H9 (cell line): ENCODE data around the gene DIAPH3. TPM values are rescaled to one million over a fixed set of nuclear protein-coding genes. Genes with fewer than 3 reads are reported as not detected.

ENCODE experiments used
- DNase-seq: peaks from one replicate; pipeline ENCODE4 v3.0.0-alpha.2; 2017
- H2AFZ ChIP-seq: one replicate; pipeline ENCODE4 v1.6.1; 2013; ENCODE audit warnings: mild to moderate bottlenecking, low read length, control low read depth, moderate library complexity
- H2AK5ac ChIP-seq: 2 replicates; pipeline ENCODE4 v1.6.1; 2013; ENCODE audit warnings: low read length, control low read depth, mixed read lengths; ENCODE audit not compliant: insufficient read length
- H2BK120ac ChIP-seq: one replicate; pipeline ENCODE4 v1.6.1; 2013; ENCODE audit warnings: low read depth, mild to moderate bottlenecking, low read length, control low read depth, inconsistent platforms; ENCODE audit not compliant: poor library complexity, severe bottlenecking
- H2BK12ac ChIP-seq: 2 replicates; pipeline ENCODE4 v1.6.1; 2013; ENCODE audit warnings: low read length, control low read depth, mixed read lengths, low read depth; ENCODE audit not compliant: insufficient read length
- H2BK15ac ChIP-seq: 2 replicates; pipeline ENCODE4 v1.6.1; 2013; ENCODE audit warnings: low read depth, low read length, control low read depth
- H2BK20ac ChIP-seq: one replicate; pipeline ENCODE4 v1.6.1; 2013; ENCODE audit warnings: low read depth, mild to moderate bottlenecking, low read length, control low read depth, inconsistent platforms; ENCODE audit not compliant: poor library complexity, severe bottlenecking
- H2BK5ac ChIP-seq: 2 replicates; pipeline ENCODE4 v1.6.1; 2013; ENCODE audit warnings: low read length, control low read depth, mixed read lengths; ENCODE audit not compliant: insufficient read length
- H3K14ac ChIP-seq: 2 replicates; pipeline ENCODE4 v1.6.1; 2013; ENCODE audit warnings: low read length, control low read depth; ENCODE audit not compliant: insufficient read depth
- H3K18ac ChIP-seq: 2 replicates; pipeline ENCODE4 v1.6.1; 2013; ENCODE audit warnings: low read depth, mild to moderate bottlenecking, mixed read lengths, low read length, control low read depth; ENCODE audit not compliant: insufficient read length
- H3K23ac ChIP-seq: 2 replicates; pipeline ENCODE4 v1.6.1; 2013; ENCODE audit warnings: low read length, control low read depth, mixed read lengths, low read depth; ENCODE audit not compliant: insufficient read length
- H3K23me2 ChIP-seq: 2 replicates; pipeline ENCODE4 v1.6.1; 2013; ENCODE audit warnings: low read depth, mild to moderate bottlenecking, mixed read lengths, low read length, control low read depth; ENCODE audit not compliant: insufficient read length, poor library complexity, severe bottlenecking
- H3K27ac ChIP-seq: 2 replicates; pipeline ENCODE4 v1.5.1; 2013; ENCODE audit warnings: low read length, control low read depth, mixed read lengths, low read depth; ENCODE audit not compliant: insufficient read length
- H3K27me3 ChIP-seq: 2 replicates; pipeline ENCODE4 v1.6.1; 2013; ENCODE audit warnings: low read length, control low read depth, inconsistent platforms; ENCODE audit not compliant: insufficient read depth
- H3K4ac ChIP-seq: 2 replicates; pipeline ENCODE4 v1.6.1; 2013; ENCODE audit warnings: low read depth, mild to moderate bottlenecking, control low read depth, inconsistent platforms, low read length, moderate library complexity
- H3K4me1 ChIP-seq: 2 replicates; pipeline ENCODE4 v1.6.1; 2013; ENCODE audit warnings: low read length, control low read depth, inconsistent platforms; ENCODE audit not compliant: insufficient read depth
- H3K4me2 ChIP-seq: 2 replicates; pipeline ENCODE4 v1.6.1; 2013; ENCODE audit warnings: low read length, control low read depth, mixed read lengths; ENCODE audit not compliant: insufficient read length, insufficient read depth
- H3K56ac ChIP-seq: 2 replicates; pipeline ENCODE4 v1.6.1; 2013; ENCODE audit warnings: low read depth, mild to moderate bottlenecking, mixed read lengths, low read length, control low read depth; ENCODE audit not compliant: insufficient read length
- H3K79me1 ChIP-seq: 2 replicates; pipeline ENCODE4 v1.6.1; 2013; ENCODE audit warnings: low read depth, mild to moderate bottlenecking, moderate library complexity, low read length, control low read depth, inconsistent platforms; ENCODE audit not compliant: insufficient read depth, poor library complexity, severe bottlenecking
- H3K79me2 ChIP-seq: 2 replicates; pipeline ENCODE4 v1.6.1; 2013; ENCODE audit warnings: low read length, control low read depth, inconsistent platforms; ENCODE audit not compliant: insufficient read depth
- H3K9ac ChIP-seq: 2 replicates; pipeline ENCODE4 v1.6.1; 2013; ENCODE audit warnings: low read length, control low read depth, mixed read lengths; ENCODE audit not compliant: insufficient read length; ENCODE audit errors: extremely low read depth
- H3K9me3 ChIP-seq: one replicate; pipeline ENCODE4 v1.6.1; 2013; ENCODE audit warnings: low read depth, low read length, inconsistent platforms; ENCODE audit not compliant: control insufficient read depth
- H3T11ph ChIP-seq: one replicate; pipeline ENCODE4 v1.6.1; 2013; ENCODE audit warnings: mild to moderate bottlenecking, low read length, control low read depth, inconsistent platforms
- H4K20me1 ChIP-seq: one replicate; pipeline ENCODE4 v1.6.1; 2013; ENCODE audit not compliant: control insufficient read depth, insufficient read length, insufficient read depth
- H4K5ac ChIP-seq: 2 replicates; pipeline ENCODE4 v1.6.1; 2013; ENCODE audit warnings: low read depth, mild to moderate bottlenecking, mixed read lengths, low read length, control low read depth; ENCODE audit not compliant: insufficient read length
- H4K8ac ChIP-seq: replicated peaks from 2 replicates; pipeline ENCODE4 v1.6.1; 2013; ENCODE audit warnings: low read length, control low read depth, mixed read lengths, low read depth; ENCODE audit not compliant: insufficient read length
- H4K91ac ChIP-seq: 2 replicates; pipeline ENCODE4 v1.6.1; 2013; ENCODE audit warnings: low read depth, mild to moderate bottlenecking, moderate library complexity, mixed read lengths, low read length, control low read depth; ENCODE audit not compliant: insufficient read length
- H3K27ac Mint-ChIP-seq, 3 experiments: 2 replicates in 2 of 3; 3 replicates in 1 of 3; pipeline ENCODE4 v1.8.0; 2020 to 2021; ENCODE audit warnings: mixed read lengths in 3 of 3, mild to moderate bottlenecking in 1 of 3, moderate library complexity in 1 of 3
- H3K27me3 Mint-ChIP-seq: 2 replicates; pipeline ENCODE4 v1.8.0; 2021; ENCODE audit warnings: low read depth, mild to moderate bottlenecking, moderate library complexity, mixed read lengths
- H3K36me3 Mint-ChIP-seq, 3 experiments: 2 replicates in 2 of 3; 3 replicates in 1 of 3; pipeline ENCODE4 v1.8.0; 2020 to 2021; ENCODE audit warnings: low read depth in 3 of 3, mixed read lengths in 3 of 3; ENCODE audit not compliant: insufficient read depth in 1 of 3
- H3K4me1 Mint-ChIP-seq, 2 experiments: 2 replicates each; pipeline ENCODE4 v1.8.0; 2020; ENCODE audit warnings: mixed read lengths in 2 of 2
- H3K4me3 Mint-ChIP-seq, 2 experiments: 2 replicates in 1 of 2; 3 replicates in 1 of 2; pipeline ENCODE4 v1.8.0; 2020 to 2021; ENCODE audit warnings: mild to moderate bottlenecking in 2 of 2, mixed read lengths in 2 of 2, moderate library complexity in 1 of 2
- H3K9me3 Mint-ChIP-seq, 2 experiments: 2 replicates in 1 of 2; 3 replicates in 1 of 2; pipeline ENCODE4 v1.8.0; 2020; ENCODE audit warnings: mild to moderate bottlenecking in 2 of 2, mixed read lengths in 2 of 2, moderate library complexity in 1 of 2
- CTCF ChIP-seq: fragments of 200-600 bp; sonication (generic); conservative IDR thresholded peaks from 3 replicates; pipeline ENCODE4 v1.8.0; 2021; ENCODE audit warnings: antibody characterized with exemption, mild to moderate bottlenecking
- WGBS: extraction: QIAGEN DNeasy Blood & Tissue Kit; methylation state at CpG from one replicate; pipeline ENCODE4 v1.1.7; 2013; ENCODE audit warnings: missing lambda C conversion rate, low lambda C conversion rate, mixed read lengths; ENCODE audit not compliant: insufficient read length; ENCODE audit errors: extremely low coverage; 5-methylcytosine and 5-hydroxymethylcytosine counted together
- total RNA-seq: library from RNA; stranded (reverse); gene quantifications from 2 replicates; pipeline ENCODE4 v1.2.1, GENCODE V29; 2021

Gene DIAPH3
- total RNA-seq, 1 experiment from 2014 or later: 23.1 TPM

- H3K9ac ChIP-seq: no peak overlapping the region
- H3K18ac ChIP-seq: no peak overlapping the region
- no peak overlapping the region for H2BK120ac ChIP-seq
- H3K4ac ChIP-seq: no peak overlapping the region
- H3K27ac Mint-ChIP-seq: peak overlapping the region in 2 of 3 experiments; percentile 31 to 60; a peak in 2 of 7 replicates
- peaks cover 17 to 32% of the 10 kb centered on the region in 2 experiments for H3K4me1 Mint-ChIP-seq
- H3K14ac ChIP-seq: no peak overlapping the region
- H3K9me3 Mint-ChIP-seq: no peaks in the 10 kb centered on the region
- no peak overlapping the region for H3K27ac ChIP-seq
- WGBS: no CpG with 5 or more reads among the region's 2 CpGs
- no peak overlapping the region for H2BK5ac ChIP-seq
- no peaks in the 10 kb centered on the region for H3K9me3 ChIP-seq
- H4K91ac ChIP-seq: no peak overlapping the region
- H3K27me3 Mint-ChIP-seq: no peaks in the 10 kb centered on the region
- no peak for DNase-seq
- H3K79me1 ChIP-seq: no peaks in the 10 kb centered on the region
- H2BK15ac ChIP-seq: no peak overlapping the region
- H2BK20ac ChIP-seq: no peak overlapping the region
- no peak overlapping the region for H4K8ac ChIP-seq
- no peak overlapping the region for H3K4me2 ChIP-seq
- no peak overlapping the region for H3K23ac ChIP-seq
- no peaks in the 10 kb centered on the region for H3K27me3 ChIP-seq
- TF ChIP-seq CTCF: no peak
- no peak overlapping the region for H2AK5ac ChIP-seq
- H4K5ac ChIP-seq: no peak overlapping the region
- no peaks in the 10 kb centered on the region for H3K23me2 ChIP-seq
- H3T11ph ChIP-seq: no peak overlapping the region
- H3K4me3 Mint-ChIP-seq: no peak overlapping the region
- no peak overlapping the region for H3K56ac ChIP-seq
- H3K36me3 Mint-ChIP-seq: peaks cover 0 to 1% (median 0%) of the 10 kb centered on the region in 3 experiments; a peak in 2 of 7 replicates
- H2BK12ac ChIP-seq: no peak overlapping the region
- no peaks in the 10 kb centered on the region for H4K20me1 ChIP-seq
- H2AFZ ChIP-seq: no peak overlapping the region
- H3K79me2 ChIP-seq: no peaks in the 10 kb centered on the region
- peaks cover 9% of the 10 kb centered on the region for H3K4me1 ChIP-seq
These were observed 491.8 kb downstream of the DIAPH3 start for GRCh38 chr13:59671881-59672280.
